ENCODE measurements around the gene CELA2A. TPM values are rescaled to one million over a fixed set of nuclear protein-coding genes. Genes with fewer than 3 reads are reported as not detected.

CELA2A gene
- total RNA-seq, 2 experiments from 2014 or later, result not detected

- H3K27ac ChIP-seq (ENCODE audit: low read depth, low read length, poor library complexity, severe bottlenecking), result no peak overlapping the region
- BruUV-seq (replicated peaks), result no TSS peak
- H3K4me1 ChIP-seq (ENCODE audit: insufficient read depth, low read length, poor library complexity, severe bottlenecking), result peaks cover 43% of the 10 kb centered on the region
- no peak for TF ChIP-seq EZH2phosphoT487 (IDR thresholded peaks at IDR 0.05; ENCODE audit: borderline replicate concordance, low read depth, low read length)
- TF ChIP-seq CTCF (conservative IDR thresholded peaks at IDR 0.05; ENCODE audit: low read length), result no peak
- no peaks in the 10 kb centered on the region for H3K9me3 ChIP-seq (ENCODE audit: low read length)
- CTCF ChIA-PET (ENCODE audit: unreplicated experiment), result no interaction called here
- peaks cover 8% of the 10 kb centered on the region; the same call in 1 of the 2 replicates for H3K79me2 ChIP-seq (ENCODE audit: insufficient read depth, low read depth, low read length)
- H3K36me3 ChIP-seq (ENCODE audit: insufficient read depth, low read length), result no peaks in the 10 kb centered on the region; the same call in 1 of the 2 replicates
- no peak overlapping the region for H2AFZ ChIP-seq (ENCODE audit: low read length)
- POLR2A ChIA-PET, result interaction anchor here (0.5 kb wide), 1 partner anchor 325 kb away, joined by 4 read pairs; no protein-coding TSS in a partner anchor
- intact Hi-C loops (cut with micrococcal nuclease; ENCODE audit: unreplicated experiment), result no loop called here
- no peak for DNase-seq (ENCODE audit: low spot score)
- no peaks in the 10 kb centered on the region; the same call in 1 of the 2 replicates for H4K20me1 ChIP-seq (ENCODE audit: insufficient read depth, low read length)
- no peak overlapping the region for H3K4me3 ChIP-seq (ENCODE audit: low read depth, low read length, poor library complexity, severe bottlenecking)
- no peaks in the 10 kb centered on the region for H3K9me2 ChIP-seq (ENCODE audit: insufficient read depth, low read length)
- no peak overlapping the region for H3K4me2 ChIP-seq (ENCODE audit: low read length)
Observed at GRCh38 chr1:15412843-15413242, 43.7 kb upstream of the CELA2A start.

- peaks cover 43% of the 10 kb centered on the region for H3K4me1 ChIP-seq (ENCODE audit: insufficient read depth, low read length, poor library complexity, severe bottlenecking)
- intact Hi-C loops (cut with micrococcal nuclease; ENCODE audit: unreplicated experiment), result no loop called here
- ChIA-PET CTCF (ENCODE audit: unreplicated experiment) (interaction anchor here (0.5 kb wide), 1 partner anchor 1271 kb away, joined by 3 read pairs; no protein-coding TSS in a partner anchor), POLR2A (interaction anchor here (0.5 kb wide), 1 partner anchor 299 kb away, joined by 3 read pairs; no protein-coding TSS in a partner anchor)
- H3K4me3 ChIP-seq (ENCODE audit: low read depth, low read length, poor library complexity, severe bottlenecking), result no peak overlapping the region
- no peak overlapping the region for H3K27ac ChIP-seq (ENCODE audit: low read depth, low read length, poor library complexity, severe bottlenecking)
- no peaks in the 10 kb centered on the region for H3K9me3 ChIP-seq (ENCODE audit: low read length)
- no peak overlapping the region for H3K4me2 ChIP-seq (ENCODE audit: low read length)
- H3K36me3 ChIP-seq (ENCODE audit: insufficient read depth, low read length), result no peaks in the 10 kb centered on the region; the same call in 1 of the 2 replicates
- no peaks in the 10 kb centered on the region for H3K9me2 ChIP-seq (ENCODE audit: insufficient read depth, low read length)
- DNase-seq (ENCODE audit: low spot score), result no peak
- H3K79me2 ChIP-seq (ENCODE audit: insufficient read depth, low read depth, low read length), result peaks cover 8% of the 10 kb centered on the region; the same call in 1 of the 2 replicates
- no TSS peak for BruUV-seq (replicated peaks)
- no peak overlapping the region for H2AFZ ChIP-seq (ENCODE audit: low read length)
- TF ChIP-seq CTCF (conservative IDR thresholded peaks at IDR 0.05; ENCODE audit: low read length) (no peak), EZH2phosphoT487 (IDR thresholded peaks at IDR 0.05; ENCODE audit: borderline replicate concordance, low read depth, low read length) (no peak)
- H4K20me1 ChIP-seq (ENCODE audit: insufficient read depth, low read length), result no peaks in the 10 kb centered on the region; the same call in 1 of the 2 replicates
Observed at GRCh38 chr1:15413563-15414444, 42.7 kb upstream of the CELA2A start.
